CD4-positive, alpha-beta T cell treated with Interleukin-17A for 4 hours (primary cell): ENCODE measurements around the gene TMEM72.

Experiments
- DNase-seq: peaks from one replicate; pipeline ENCODE4 v3.0.0-alpha.2; 2020; ENCODE audit warnings: mixed read lengths

Gene TMEM72

DNA sequence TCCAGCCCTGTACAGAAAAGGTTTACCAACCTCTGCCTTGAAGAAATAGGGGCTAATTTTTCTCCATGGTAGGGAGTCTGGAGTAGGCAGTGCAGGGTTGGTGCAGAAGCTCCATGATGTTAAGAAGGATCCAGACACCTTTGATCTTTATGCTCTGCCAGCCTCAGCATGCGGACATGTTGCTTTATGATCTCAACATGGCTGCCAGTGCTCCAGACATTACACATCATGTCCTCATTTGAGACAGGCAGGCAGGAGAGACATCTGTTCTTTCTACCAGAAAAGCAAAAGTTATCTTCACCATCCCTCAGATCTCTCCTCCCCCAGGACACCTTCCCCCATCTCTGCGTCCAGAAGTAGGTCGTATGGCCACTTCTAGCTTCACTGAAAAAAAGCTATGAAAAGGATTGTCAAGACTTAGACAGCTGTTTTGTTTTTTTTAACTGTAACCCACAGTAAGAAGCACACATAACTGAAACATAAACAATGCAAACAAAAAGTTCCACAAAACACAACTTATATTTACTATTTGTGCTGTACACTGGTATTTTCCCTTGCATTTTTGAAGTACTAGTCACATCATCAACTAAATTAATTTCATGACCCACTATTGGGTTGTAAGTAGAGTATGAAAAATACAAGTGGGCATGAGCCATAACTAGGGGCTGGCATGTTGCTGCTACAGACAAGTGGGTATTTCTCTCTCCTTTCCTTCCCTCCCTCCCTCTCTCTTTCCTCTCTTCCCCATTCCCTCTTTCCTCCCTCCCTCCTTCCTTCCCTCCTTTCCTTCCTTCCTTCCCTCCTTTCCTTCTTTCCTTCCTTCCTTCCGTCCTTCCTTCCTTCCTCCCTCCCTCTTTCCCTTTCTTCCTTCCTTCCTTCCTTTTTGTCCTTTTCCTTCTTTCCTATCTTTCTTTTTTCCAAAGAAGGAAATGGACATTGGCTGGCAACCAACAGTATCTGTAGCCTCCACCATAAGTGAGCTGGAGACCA is 45.9 kb downstream of the TMEM72 start:
- no peak for DNase-seq

DNA sequence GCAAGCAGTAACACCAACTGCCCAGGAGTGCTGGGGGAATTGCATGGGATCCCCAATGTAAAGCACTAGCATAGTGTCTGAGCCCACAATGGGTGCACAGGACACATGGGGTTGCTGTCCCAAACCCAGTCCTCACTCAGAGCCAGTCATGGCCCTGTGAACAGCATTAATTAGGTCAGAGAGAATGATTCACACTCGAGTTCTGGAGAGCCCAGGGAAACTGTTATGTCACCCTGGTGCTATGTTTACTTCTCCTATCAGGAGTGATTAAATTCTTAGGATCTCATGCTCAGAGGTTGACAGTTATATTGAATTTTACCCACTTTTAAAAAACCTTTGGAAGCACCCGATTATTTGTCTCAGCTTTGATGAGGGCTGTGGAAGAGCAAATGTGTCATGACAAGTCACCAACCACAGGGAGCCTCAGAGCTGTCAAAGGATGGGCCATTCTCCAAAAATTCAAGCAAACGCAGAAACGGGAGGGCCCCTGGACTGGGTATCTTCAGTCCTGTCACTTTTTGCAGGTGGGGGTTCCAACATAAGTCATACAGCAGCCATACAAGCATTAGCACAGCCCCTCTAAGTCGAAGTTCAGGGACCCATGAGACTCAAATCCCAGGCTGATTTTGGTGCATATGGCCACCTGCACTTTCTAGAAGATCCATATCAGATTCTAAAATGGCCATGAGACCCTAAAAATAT is 47.2 kb downstream of the TMEM72 start:
- no peak for DNase-seq

DNA sequence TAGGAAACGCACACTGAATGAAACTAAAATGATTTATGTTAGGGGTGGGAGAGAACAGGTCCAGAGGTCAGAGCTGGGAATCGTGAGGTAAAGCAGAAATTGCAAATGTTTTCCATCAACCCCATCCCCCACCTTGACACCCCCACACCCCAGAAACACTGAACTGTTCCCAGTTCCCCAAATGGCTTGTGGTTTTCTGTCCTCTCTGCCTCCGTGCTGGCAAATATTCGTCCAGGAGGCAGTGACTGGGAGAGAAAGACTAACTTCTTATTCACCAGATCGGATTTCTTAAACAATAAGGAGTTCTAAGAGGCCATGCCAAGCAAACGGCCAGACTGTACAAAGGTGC is 47.7 kb downstream of the TMEM72 start:
- DNase-seq: no peak

DNA sequence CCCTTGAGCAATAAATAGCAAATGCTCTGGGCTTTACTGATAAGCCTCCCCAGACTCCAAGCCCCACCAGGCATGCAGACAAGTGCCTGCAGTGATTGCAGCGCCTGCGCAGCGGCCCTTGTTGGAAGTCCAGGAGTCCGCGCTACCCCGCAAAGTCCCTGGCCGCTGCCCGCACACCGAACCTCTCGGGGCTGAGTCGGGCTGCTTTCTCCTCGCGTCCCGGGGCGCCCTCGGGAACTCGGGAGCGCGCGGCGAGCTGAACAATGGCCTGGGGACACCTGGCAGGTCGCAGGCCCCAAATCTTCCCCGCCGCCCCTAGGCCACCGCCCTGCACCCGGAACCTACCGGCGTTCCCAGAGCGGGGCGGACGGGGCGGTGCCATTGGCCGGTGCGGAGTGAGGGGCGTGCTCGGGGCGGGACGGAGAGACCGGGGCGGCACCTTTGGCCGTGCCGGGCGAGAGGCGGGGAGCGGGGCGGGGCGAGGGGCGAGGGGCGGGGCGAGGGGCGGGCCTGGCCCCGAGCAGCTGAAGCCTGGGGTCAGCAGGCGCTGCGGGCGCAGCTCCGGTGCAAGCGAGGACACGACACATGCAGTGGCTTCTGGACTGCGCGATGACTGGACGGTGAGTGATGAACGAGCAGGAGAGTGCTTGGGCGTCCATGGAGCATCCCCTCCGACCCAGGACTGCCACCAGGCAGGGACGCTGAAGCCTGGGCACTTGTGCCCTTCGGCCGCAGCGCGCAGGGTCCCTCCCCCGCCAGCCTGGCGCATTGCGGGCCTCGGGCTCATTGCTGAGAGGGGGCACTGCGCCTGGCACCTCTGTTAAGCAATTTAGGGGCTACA is 48.3 kb downstream of the TMEM72 start, which contains the start of gene RASSF4:
Gene RASSF4, plus strand, starts transcription at position 556 of the 841 bp plus-strand sequence. CDS start 10,401 bp downstream, outside the sequence.
- peak; percentile 97 for DNase-seq

DNA sequence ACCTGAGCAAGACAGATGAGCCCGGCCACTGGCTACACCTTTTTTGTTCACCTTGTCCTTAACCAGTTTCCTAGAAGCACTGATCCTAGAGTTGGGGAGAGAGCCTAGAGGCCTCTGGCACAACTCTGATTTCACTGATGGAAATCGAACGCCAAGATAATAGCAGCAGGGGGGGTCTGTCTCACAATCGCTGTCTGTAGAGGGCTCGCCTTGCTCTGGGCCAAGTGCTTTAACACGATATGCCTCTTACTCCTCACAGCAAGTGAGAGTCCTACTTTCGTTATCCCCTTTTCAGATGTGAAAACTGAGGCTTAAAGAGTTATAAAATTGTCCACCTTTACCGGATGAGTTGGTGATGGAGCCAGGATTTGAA is 48.9 kb downstream of the TMEM72 start:
- DNase-seq: no peak

DNA sequence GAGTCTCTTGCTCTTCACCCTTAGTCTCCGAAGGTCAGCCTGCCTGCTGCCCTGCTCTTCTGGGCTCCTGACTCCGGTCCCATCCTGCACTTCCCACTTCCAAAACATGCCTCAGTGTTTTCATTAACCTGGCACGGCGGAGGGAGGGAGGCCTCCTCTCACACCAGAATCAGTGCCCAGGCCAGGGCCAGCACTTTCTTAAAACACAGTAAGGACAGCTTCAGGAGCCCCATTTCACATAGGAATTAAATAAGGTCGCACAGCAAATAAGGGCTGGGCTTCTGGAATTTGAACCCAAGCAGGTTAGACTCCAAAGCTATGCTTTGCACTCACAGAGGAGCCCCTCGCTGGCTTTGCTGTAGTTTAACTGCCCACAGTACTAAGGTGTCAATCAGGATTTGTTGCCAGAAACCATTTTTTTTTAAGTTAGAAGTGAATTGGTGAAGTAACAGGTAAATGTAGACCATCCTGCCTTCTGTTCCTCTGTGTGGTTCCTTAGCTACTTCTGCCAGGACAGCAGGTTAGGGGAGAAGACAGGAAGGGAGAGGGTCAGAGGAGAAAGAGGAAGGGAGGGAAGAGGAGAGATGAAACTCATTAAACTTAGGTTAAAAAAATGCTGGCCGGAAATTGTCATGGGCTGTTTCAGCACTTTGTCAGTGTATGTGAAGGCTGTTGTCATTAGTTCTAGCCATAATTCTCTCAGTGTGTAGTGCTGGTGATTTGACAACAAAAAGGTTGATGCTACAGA is 49.5 kb downstream of the TMEM72 start:
- DNase-seq: no peak

DNA sequence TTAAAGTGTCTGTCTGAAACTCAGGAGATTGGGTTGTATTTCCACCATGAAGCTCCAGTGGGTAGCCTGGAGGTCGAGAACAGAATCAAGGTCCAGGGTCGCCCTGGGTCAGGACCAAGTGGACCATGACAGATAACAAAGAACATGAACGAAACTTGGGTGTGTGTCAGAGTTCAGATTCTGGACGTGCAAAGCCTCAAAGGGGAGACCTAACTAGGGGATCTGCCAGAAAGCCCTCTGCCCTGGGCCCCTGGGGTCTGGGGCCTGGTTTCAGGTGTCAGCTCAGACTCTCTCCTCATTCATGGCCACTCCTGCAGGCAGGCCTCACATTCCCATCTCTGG is 50.1 kb downstream of the TMEM72 start:
- DNase-seq: no peak

DNA sequence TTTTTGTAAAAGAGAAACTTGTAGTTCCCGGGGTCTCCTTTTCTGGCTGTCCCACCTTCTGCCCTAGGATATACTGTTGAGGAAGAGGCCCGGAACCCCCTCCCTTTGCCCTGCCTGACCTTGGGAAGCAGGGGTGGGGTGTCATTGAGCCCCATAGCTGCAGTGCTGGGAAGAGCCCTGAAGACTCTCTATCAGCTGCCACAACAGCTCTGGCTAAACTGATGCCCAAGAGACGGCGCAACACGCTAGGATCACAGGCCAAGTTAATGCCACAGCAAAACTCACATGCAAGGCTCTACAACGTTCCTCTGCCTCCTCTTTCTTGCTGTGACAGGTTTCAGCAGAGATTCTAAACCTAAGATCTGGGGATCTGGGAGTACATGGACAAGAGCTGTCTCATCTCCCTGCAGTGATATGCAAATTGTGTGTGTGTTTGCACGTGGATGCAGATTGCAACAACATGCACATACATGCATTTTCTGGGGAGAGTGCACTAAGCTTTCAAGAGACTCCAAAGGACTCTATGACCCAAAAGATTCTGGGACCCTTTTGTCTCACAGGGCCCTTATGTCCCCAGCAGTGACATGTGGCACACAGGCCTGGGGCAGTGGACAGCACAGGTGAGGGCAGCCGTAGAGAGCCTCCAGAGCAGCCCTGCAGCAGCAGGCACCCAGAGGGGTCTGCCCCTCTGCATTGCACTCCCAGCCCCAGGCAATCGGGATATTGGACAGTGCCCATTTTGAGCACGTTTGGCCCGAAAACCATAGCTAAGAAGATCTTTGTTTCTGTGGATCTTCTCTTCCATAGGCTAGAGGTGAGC is 51.0 kb downstream of the TMEM72 start:
- no peak for DNase-seq

DNA sequence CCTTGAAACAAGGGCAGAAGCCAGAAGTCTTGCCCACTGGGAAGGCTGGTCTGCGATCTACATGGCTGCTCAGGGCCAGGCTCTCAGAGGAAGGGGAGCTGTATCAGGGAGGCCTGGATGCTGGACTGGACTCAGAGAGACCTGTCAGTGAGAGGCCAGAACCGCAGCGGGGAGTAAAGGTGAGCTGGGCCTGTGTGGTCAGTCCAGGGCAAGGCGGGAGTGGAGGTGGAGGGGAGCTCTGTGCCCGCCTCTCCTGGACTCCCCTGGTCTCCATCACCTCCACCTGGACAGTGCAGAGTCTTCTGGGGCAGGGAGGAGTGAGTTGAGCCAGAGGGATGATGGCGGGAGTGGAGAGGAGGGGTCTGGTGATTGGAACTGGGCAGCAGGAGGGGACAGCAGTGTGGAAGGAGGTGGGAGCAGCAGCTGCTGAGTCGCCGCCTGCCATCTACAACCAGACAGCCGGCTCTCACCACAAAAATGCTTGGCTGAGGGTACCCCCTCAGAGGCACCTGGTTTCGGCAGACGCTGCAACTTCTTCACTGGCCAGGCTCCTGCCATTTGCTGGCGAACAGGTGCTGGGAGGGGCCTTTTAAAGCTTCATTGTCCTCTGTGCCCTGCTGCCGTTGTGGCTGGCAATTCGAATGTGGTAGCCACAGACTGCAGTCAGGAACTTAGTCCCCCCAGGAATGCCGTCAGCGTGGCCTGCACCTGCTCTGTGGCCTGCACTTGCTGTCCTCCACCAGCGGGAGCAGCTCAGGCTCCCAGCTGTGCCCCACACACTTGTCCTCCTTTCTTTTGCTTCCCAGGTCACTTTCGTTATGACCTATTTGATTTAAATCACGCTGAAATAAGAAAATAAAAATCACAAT is 52.0 kb downstream of the TMEM72 start:
- DNase-seq: no peak

DNA sequence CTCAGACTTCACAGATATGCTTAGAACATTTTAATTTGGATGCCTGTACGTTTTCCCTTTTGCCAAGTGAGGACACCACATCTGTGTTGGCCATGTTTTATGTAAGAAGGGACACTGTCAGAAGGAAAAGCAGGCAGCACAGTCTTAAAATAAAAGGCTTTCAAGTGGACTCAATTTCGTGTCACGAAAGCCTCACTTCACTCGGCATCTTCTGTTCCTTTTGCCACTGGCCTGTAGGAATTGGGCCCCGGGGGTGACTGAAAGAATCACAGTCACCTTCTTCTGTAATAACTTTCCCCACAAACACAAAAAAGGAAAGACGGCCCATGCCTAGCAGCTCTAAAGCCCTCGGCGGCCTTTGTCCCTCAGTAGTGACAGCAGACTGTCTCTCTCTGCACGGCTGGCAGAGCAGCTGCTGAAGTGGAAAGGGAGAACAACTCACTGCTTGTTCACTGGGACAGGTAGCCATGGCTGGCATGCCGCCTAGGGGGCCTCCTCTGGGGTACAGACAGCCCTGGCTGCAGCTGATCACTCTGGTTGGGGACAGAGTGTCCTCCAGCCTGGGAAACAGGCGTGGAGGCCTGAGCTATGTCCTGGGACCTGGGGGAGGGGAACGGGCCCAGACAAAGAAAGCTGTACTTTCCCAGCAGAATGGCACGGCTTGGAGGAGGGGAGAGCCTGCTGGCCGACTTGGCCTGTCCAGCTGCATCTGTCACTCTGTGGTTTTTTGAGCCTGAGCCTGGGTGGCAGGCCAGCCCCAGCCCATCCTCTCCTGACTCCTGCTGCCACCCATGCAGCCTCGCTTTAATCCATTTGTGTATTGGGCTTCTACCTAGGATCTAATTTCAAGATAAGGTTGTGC is 52.9 kb downstream of the TMEM72 start:
- no peak for DNase-seq

DNA sequence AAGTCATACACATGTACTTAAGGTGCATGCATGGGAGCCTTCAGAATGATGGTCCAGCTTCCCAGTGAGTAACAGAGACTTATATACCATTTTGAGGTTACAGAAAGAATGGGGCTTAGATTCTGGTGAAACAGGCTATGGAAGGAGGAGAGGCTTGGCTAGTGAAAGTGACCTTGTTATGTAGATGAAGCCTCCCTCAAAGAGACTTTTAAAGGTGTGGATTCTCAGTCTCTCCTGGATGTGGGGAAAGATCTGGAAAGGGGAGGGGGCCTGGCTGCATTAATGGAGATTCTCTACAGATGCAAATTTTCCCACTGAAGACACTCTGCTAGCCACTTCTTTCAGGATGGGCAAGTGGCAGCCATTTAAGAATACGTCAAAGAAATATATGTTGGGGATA is 54.0 kb downstream of the TMEM72 start:
- no peak for DNase-seq

DNA sequence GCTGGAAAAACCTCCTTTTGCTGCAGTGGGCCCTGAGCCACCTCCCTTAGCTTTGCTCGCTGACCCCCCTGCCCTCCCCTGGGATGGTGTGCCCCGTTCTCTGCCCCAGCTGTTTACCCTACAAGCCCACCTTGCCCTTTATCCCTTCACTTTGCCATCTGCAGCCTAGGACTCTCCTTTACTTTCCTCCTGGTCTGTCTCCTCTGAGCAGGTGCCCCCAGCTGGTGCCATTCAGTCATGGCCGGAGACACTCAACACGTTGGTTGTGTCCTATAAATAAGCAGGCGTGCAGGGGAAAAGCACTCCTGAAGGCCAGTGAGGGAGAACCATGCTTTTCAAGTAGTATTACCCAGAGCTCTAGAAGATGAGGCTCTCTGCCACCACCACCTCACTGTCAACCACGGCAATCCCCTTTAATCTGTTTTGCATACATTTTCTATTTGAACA is 54.5 kb downstream of the TMEM72 start:
- DNase-seq: no peak

DNA sequence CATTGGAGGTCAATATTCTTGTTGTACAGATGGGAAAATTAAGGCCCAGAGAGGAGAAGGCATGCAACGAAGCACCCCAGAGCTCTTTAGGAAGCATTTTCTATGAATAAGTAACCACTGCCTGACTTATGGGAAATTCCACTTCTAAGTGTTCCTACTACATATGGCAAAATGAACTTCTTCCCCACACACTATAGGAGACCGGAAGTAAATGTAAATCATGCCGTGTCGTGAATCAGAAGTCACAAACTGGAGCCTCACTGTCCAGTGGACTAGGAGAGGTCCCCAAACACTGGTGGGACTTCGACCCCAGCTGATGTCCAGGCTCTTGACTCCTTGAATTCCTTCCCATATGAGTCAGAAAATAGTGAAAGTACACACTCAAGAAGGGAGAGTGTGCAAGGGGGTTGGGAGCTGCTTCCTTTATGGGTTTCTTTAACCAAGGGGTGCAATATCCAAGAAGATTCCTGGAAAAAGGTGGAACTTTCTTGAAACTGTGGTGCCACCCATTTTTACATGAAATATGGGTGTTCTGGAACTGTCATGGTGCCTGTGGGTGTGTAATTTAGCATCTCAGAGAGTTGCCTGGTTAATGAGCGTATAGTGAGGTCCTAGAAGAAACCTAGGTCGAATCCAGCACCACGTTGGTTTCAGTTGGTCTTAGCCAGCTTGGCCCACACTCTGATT is 55.1 kb downstream of the TMEM72 start:
- DNase-seq: no peak

DNA sequence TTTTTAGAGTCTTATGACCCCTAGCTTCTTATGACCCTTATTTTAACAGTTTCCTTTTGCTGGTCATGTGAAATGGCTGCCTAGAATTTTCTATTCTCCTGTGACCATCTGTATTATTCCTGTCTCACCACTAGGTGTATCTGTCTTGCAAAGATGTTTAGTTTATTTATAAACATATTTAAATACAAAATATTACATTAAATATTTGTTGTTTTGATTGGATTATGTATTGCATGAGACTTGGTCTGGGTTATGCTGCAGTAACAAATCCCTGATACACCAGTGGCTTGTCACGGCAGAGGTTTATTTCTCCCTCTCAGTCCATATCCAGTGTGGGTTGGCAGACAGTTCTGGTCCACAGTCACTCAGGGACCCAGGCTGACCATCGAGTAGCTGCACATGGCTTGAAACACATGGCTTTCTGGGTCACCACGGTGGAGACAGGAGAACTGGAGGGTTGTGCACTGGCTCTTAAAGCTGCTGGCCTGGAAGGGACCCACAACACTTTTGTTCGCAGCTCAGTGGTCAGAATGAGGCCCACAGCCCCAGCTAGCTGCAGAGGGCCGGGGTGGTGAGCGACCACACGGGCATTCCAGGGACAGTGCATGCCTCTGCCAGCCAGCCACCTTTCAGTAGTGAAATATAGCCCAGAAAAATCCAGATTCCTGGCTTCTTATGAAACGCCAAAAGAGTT is 55.8 kb downstream of the TMEM72 start:
- no peak for DNase-seq

DNA sequence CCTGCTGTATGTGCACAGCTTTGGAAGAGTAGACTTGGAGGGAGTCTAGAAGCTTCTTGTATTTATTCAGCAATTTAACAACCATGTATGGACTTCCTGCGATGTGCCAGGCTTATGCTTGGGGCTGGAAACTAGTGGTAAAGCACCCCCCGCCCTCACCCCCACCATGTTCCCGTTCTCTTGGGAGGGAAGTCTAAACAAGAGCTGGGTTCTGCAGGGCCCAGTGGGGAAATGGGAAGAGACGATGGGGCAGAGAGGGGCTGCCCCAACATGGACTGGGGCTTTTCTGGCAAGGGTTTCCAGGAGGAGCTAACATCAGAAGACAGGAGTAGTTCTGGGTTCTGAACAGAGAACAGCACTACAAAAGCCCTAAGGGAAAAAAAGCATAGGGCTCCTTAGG is 56.5 kb downstream of the TMEM72 start:
- DNase-seq: no peak

DNA sequence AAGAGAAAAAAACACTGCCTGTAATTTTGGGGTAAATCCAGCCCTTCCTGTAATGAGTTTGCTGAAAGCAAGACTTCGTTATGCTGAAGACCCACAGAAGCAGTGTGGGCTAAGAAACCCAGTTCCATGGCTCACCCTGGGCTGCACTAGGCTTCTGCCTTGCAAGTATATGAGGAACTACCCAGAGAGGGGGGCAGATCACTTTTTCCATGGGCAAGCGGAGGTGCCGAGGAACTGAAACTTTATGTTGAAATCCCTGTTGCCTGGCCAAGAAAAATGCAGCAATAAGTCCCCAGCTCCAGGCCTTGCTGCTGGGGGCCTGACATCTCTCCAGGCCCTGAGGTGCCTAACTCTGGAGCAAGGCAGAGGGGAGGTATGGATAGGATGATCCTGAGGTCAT is 57.0 kb downstream of the TMEM72 start:
- DNase-seq: no peak

DNA sequence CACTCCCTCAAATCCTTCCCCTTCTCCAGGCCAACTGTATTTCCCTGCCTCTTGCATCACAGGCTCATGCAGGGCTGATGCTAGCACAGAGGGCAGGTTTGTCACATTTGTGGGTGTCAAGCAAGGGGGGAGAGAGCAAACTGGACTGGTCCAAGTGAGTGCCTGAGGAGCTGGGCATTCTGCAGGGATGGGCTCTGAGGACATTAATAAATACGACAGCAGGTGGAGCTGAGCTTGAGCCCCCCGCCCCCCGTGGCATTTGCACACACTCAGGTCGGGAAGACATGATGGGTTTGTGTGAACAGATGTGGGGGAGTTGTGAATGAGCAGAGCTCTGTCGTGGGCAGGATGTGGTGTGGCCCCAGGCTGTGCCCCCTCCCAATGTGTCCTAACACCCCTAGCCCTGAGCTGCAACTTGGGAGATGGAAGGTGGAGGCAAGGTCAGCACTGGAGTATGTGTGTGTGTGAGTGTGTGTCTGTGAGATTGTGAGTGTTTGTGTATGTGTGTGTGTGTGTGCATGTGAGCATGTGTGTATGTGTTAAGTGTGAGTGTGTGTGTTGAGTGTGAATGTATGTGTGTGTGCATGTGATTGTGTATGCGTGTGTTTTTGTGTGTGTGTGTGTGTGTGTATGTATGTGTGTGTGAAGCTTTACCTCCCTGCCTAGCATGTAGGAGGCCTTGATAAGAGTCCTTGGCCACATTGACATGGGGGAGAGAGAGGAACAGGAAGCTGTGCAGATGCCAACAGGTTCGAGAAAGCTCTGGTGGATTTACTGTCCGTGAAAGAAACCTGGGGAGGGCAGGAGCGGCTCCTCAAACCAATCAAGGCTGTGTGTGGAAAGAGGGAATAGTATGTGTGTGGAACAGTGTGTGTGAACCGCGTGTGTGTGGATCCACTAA is 57.6 kb downstream of the TMEM72 start:
- DNase-seq: no peak
